ENCODE data around the gene ZNRF3. TPM values are rescaled to one million over a fixed set of nuclear protein-coding genes. Genes with fewer than 3 reads are reported as not detected.

Gene ZNRF3
- total RNA-seq, 2 donors from 2014 or later = 0.66 to 1.7 TPM

GRCh38 chr22:28915969-28916368 is 32.6 kb downstream of the ZNRF3 start:
- H3K27ac Mint-ChIP-seq = no peak overlapping the region

GRCh38 chr22:28917747-28918549 is 34.6 kb downstream of the ZNRF3 start:
- peaks cover 0 to 5% of the 10 kb centered on the region in 2 donors for H3K36me3 Mint-ChIP-seq
- DNase-seq (ENCODE audit: low spot score in 2 of 2) (no peak), ATAC-seq (no peak)
- H3K9me3 Mint-ChIP-seq = no peaks in the 10 kb centered on the region
- H3K27ac Mint-ChIP-seq = no peak overlapping the region

More at GRCh38 chr22:28915969-28916368, 32.6 kb downstream of the ZNRF3 start:
- ATAC-seq = no peak
- no peak for DNase-seq (ENCODE audit: low spot score in 2 of 2)
- no peaks in the 10 kb centered on the region for H3K9me3 Mint-ChIP-seq
- H3K36me3 Mint-ChIP-seq = peaks cover 0 to 6% of the 10 kb centered on the region in 2 donors

GRCh38 chr22:28918550-28919271 is 35.3 kb downstream of the ZNRF3 start:
- ATAC-seq (no peak), DNase-seq (ENCODE audit: low spot score in 2 of 2) (no peak)
- Mint-ChIP-seq H3K9me3 (no peaks in the 10 kb centered on the region), H3K36me3 (no peaks in the 10 kb centered on the region), H3K27ac (no peak overlapping the region)

GRCh38 chr22:28920757-28921584 is 37.6 kb downstream of the ZNRF3 start:
- Mint-ChIP-seq H3K36me3 (no peaks in the 10 kb centered on the region), H3K9me3 (no peaks in the 10 kb centered on the region), H3K27ac (no peak overlapping the region)
- no peak for DNase-seq (ENCODE audit: low spot score in 2 of 2)
- ATAC-seq = no peak

GRCh38 chr22:28921585-28921879 is 38.2 kb downstream of the ZNRF3 start:
- H3K27ac Mint-ChIP-seq = no peak overlapping the region
- H3K9me3 Mint-ChIP-seq = no peaks in the 10 kb centered on the region
- ATAC-seq = no peak
- DNase-seq (ENCODE audit: low spot score in 2 of 2) = no peak
- H3K36me3 Mint-ChIP-seq = no peaks in the 10 kb centered on the region

- Mint-ChIP-seq H3K36me3 (no peaks in the 10 kb centered on the region), H3K27ac (no peak overlapping the region), H3K9me3 (no peaks in the 10 kb centered on the region)
- ATAC-seq = no peak
- DNase-seq (ENCODE audit: low spot score in 2 of 2) = no peak
Observed at GRCh38 chr22:28922540-28923244, 39.3 kb downstream of the ZNRF3 start.

- ATAC-seq = no peak
- Mint-ChIP-seq H3K9me3 (no peaks in the 10 kb centered on the region), H3K27ac (no peak overlapping the region), H3K36me3 (no peaks in the 10 kb centered on the region)
- no peak for DNase-seq (ENCODE audit: low spot score in 2 of 2)
Observed at GRCh38 chr22:28923826-28924732, 40.7 kb downstream of the ZNRF3 start.

GRCh38 chr22:28925916-28926315 is 42.5 kb downstream of the ZNRF3 start:
- Mint-ChIP-seq H3K27ac (no peak overlapping the region), H3K9me3 (no peaks in the 10 kb centered on the region), H3K36me3 (peaks cover 0 to 6% of the 10 kb centered on the region in 2 donors)
- ATAC-seq (no peak), DNase-seq (ENCODE audit: low spot score in 2 of 2) (no peak)

GRCh38 chr22:28927630-28928029 is 44.3 kb downstream of the ZNRF3 start:
- Mint-ChIP-seq H3K27ac (no peak overlapping the region), H3K9me3 (no peaks in the 10 kb centered on the region), H3K36me3 (peaks cover 0 to 6% of the 10 kb centered on the region in 2 donors)
- no peak for DNase-seq (ENCODE audit: low spot score in 2 of 2)
- ATAC-seq = no peak

- DNase-seq (ENCODE audit: low spot score in 2 of 2) (no peak), ATAC-seq (no peak)
- Mint-ChIP-seq H3K9me3 (no peaks in the 10 kb centered on the region), H3K27ac (no peak overlapping the region), H3K36me3 (peaks cover 0 to 6% of the 10 kb centered on the region in 2 donors)
Observed at GRCh38 chr22:28929197-28929596, 45.8 kb downstream of the ZNRF3 start.

- ATAC-seq (no peak), DNase-seq (ENCODE audit: low spot score in 2 of 2) (no peak)
- H3K27ac Mint-ChIP-seq = no peak overlapping the region
- H3K9me3 Mint-ChIP-seq = no peaks in the 10 kb centered on the region
- peaks cover 0 to 6% of the 10 kb centered on the region in 2 donors for H3K36me3 Mint-ChIP-seq
Observed at GRCh38 chr22:28930357-28931007, 47.1 kb downstream of the ZNRF3 start.

GRCh38 chr22:28931844-28932567 is 48.6 kb downstream of the ZNRF3 start:
- Mint-ChIP-seq H3K36me3 (peaks cover 0 to 6% of the 10 kb centered on the region in 2 donors), H3K9me3 (no peaks in the 10 kb centered on the region), H3K27ac (no peak overlapping the region)
- ATAC-seq (peak; percentile 26 to 35), DNase-seq (ENCODE audit: low spot score in 2 of 2) (no peak)

- no peak for DNase-seq (ENCODE audit: low spot score in 2 of 2)
- no peak for ATAC-seq
- Mint-ChIP-seq H3K27ac (no peak overlapping the region), H3K9me3 (no peaks in the 10 kb centered on the region), H3K36me3 (peaks cover 0 to 6% of the 10 kb centered on the region in 2 donors)
Observed at GRCh38 chr22:28933321-28933720, 49.9 kb downstream of the ZNRF3 start.

GRCh38 chr22:28934026-28934425 is 50.7 kb downstream of the ZNRF3 start:
- Mint-ChIP-seq H3K36me3 (peaks cover 0 to 6% of the 10 kb centered on the region in 2 donors), H3K27ac (no peak overlapping the region), H3K9me3 (no peaks in the 10 kb centered on the region)
- ATAC-seq (no peak), DNase-seq (ENCODE audit: low spot score in 2 of 2) (no peak)

- H3K36me3 Mint-ChIP-seq = peaks cover 0 to 6% of the 10 kb centered on the region in 2 donors
- ATAC-seq = no peak
- no peak overlapping the region for H3K27ac Mint-ChIP-seq
- DNase-seq (ENCODE audit: low spot score in 2 of 2) = no peak
- H3K9me3 Mint-ChIP-seq = no peaks in the 10 kb centered on the region
Observed at GRCh38 chr22:28935140-28935539, 51.8 kb downstream of the ZNRF3 start.

Measured in activated naive CD4-positive, alpha-beta T cell treated with anti-CD3 and anti-CD28 coated beads, Interleukin-2, amount 50 U/mL, for 72 hours (primary cell).